ENCODE results near the gene SGK2. TPM values are rescaled to one million over a fixed set of nuclear protein-coding genes. Genes with fewer than 3 reads are reported as not detected.
A peak's percentile ranks its signal among the peaks of the same experiment; 100 is the strongest.

SGK2 gene
- total RNA-seq = under 1 TPM in 2 of 3 donors, not detected in 1; 0.18 to 0.32 TPM

GRCh38 chr20:43558412-43559146, at the start of gene SGK2:
Gene SGK2, plus strand, starts transcription at chr20:43559027. Its CDS starts 7,469 bp downstream, at chr20:43566496.
- H3K27me3 Mint-ChIP-seq (ENCODE audit: low read depth) = no peaks in the 10 kb centered on the region
- DNase-seq (no peak), ATAC-seq (no peak)
- no peaks in the 10 kb centered on the region for H3K4me1 Mint-ChIP-seq (ENCODE audit: low read depth)
- H3K9me3 Mint-ChIP-seq = no peaks in the 10 kb centered on the region
- no peaks in the 10 kb centered on the region for H3K36me3 Mint-ChIP-seq (ENCODE audit: insufficient read depth)
- no peak within 1 kb of the TSS for H3K4me3 Mint-ChIP-seq

- H3K9me3 Mint-ChIP-seq = no peaks in the 10 kb centered on the region
- H3K27me3 Mint-ChIP-seq (ENCODE audit: low read depth) = peaks cover 30% of the 10 kb centered on the region
- peaks cover 15% of the 10 kb centered on the region for H3K4me1 Mint-ChIP-seq (ENCODE audit: low read depth)
- no peaks in the 10 kb centered on the region for H3K36me3 Mint-ChIP-seq (ENCODE audit: insufficient read depth)
- H3K4me3 Mint-ChIP-seq = peak overlapping the region; percentile 3
- DNase-seq (no peak), ATAC-seq (no peak)
These were observed 46.9 kb upstream of the SGK2 start for GRCh38 chr20:43511879-43512278.

GRCh38 chr20:43513372-43513930, 45.4 kb upstream of the SGK2 start:
- no peaks in the 10 kb centered on the region for H3K9me3 Mint-ChIP-seq
- no peaks in the 10 kb centered on the region for H3K36me3 Mint-ChIP-seq (ENCODE audit: insufficient read depth)
- peaks cover 20% of the 10 kb centered on the region for H3K27me3 Mint-ChIP-seq (ENCODE audit: low read depth)
- H3K4me1 Mint-ChIP-seq (ENCODE audit: low read depth) = peaks cover 16% of the 10 kb centered on the region
- no peak for ATAC-seq
- no peak for DNase-seq
- H3K4me3 Mint-ChIP-seq = peak overlapping the region; percentile 90

GRCh38 chr20:43513931-43514647, 44.7 kb upstream of the SGK2 start:
- Mint-ChIP-seq H3K4me3 (peak overlapping the region; percentile 90), H3K9me3 (no peaks in the 10 kb centered on the region), H3K36me3 (ENCODE audit: insufficient read depth) (no peaks in the 10 kb centered on the region), H3K4me1 (ENCODE audit: low read depth) (peaks cover 14% of the 10 kb centered on the region), H3K27me3 (ENCODE audit: low read depth) (peaks cover 13% of the 10 kb centered on the region)
- ATAC-seq (peak; percentile 88 to 90), DNase-seq (peak; percentile 82)

- Mint-ChIP-seq H3K4me3 (peak overlapping the region; percentile 90), H3K4me1 (ENCODE audit: low read depth) (peaks cover 14% of the 10 kb centered on the region), H3K9me3 (no peaks in the 10 kb centered on the region), H3K36me3 (ENCODE audit: insufficient read depth) (no peaks in the 10 kb centered on the region), H3K27me3 (ENCODE audit: low read depth) (peaks cover 8% of the 10 kb centered on the region)
- DNase-seq (peak; percentile 10), ATAC-seq (peak; percentile 29 to 30)
These were observed 44.2 kb upstream of the SGK2 start for GRCh38 chr20:43514648-43514999.

- Mint-ChIP-seq H3K9me3 (no peaks in the 10 kb centered on the region), H3K4me1 (ENCODE audit: low read depth) (peaks cover 14% of the 10 kb centered on the region), H3K4me3 (no peak overlapping the region), H3K36me3 (ENCODE audit: insufficient read depth) (no peaks in the 10 kb centered on the region), H3K27me3 (ENCODE audit: low read depth) (peaks cover 5% of the 10 kb centered on the region)
- ATAC-seq (no peak), DNase-seq (no peak)
These were observed 43.2 kb upstream of the SGK2 start for GRCh38 chr20:43515628-43516027.

GRCh38 chr20:43516251-43516824, 42.5 kb upstream of the SGK2 start:
- DNase-seq = no peak
- Mint-ChIP-seq H3K9me3 (no peaks in the 10 kb centered on the region), H3K4me3 (no peak overlapping the region), H3K36me3 (ENCODE audit: insufficient read depth) (no peaks in the 10 kb centered on the region), H3K4me1 (ENCODE audit: low read depth) (peaks cover 14% of the 10 kb centered on the region), H3K27me3 (ENCODE audit: low read depth) (peaks cover 5% of the 10 kb centered on the region)
- no peak for ATAC-seq

- H3K4me3 Mint-ChIP-seq = no peak overlapping the region
- H3K36me3 Mint-ChIP-seq (ENCODE audit: insufficient read depth) = peaks cover 3% of the 10 kb centered on the region
- no peaks in the 10 kb centered on the region for H3K27me3 Mint-ChIP-seq (ENCODE audit: low read depth)
- peaks cover 9% of the 10 kb centered on the region for H3K4me1 Mint-ChIP-seq (ENCODE audit: low read depth)
- no peaks in the 10 kb centered on the region for H3K9me3 Mint-ChIP-seq
- DNase-seq (no peak), ATAC-seq (no peak)
These were observed 38.7 kb upstream of the SGK2 start for GRCh38 chr20:43520074-43520630.

GRCh38 chr20:43525021-43525420, 33.8 kb upstream of the SGK2 start:
- Mint-ChIP-seq H3K4me3 (no peak overlapping the region), H3K27me3 (ENCODE audit: low read depth) (peaks cover 1% of the 10 kb centered on the region), H3K36me3 (ENCODE audit: insufficient read depth) (peaks cover 9% of the 10 kb centered on the region), H3K9me3 (no peaks in the 10 kb centered on the region), H3K4me1 (ENCODE audit: low read depth) (no peaks in the 10 kb centered on the region)
- ATAC-seq (no peak), DNase-seq (no peak)

GRCh38 chr20:43528258-43528875, 30.5 kb upstream of the SGK2 start:
- no peak for ATAC-seq
- Mint-ChIP-seq H3K27me3 (ENCODE audit: low read depth) (peaks cover 1% of the 10 kb centered on the region), H3K36me3 (ENCODE audit: insufficient read depth) (peaks cover 9% of the 10 kb centered on the region), H3K9me3 (no peaks in the 10 kb centered on the region), H3K4me1 (ENCODE audit: low read depth) (no peaks in the 10 kb centered on the region), H3K4me3 (no peak overlapping the region)
- DNase-seq = no peak

GRCh38 chr20:43529051-43529450, 29.8 kb upstream of the SGK2 start:
- DNase-seq (no peak), ATAC-seq (no peak)
- H3K9me3 Mint-ChIP-seq = no peaks in the 10 kb centered on the region
- peaks cover 1% of the 10 kb centered on the region for H3K27me3 Mint-ChIP-seq (ENCODE audit: low read depth)
- no peaks in the 10 kb centered on the region for H3K4me1 Mint-ChIP-seq (ENCODE audit: low read depth)
- H3K4me3 Mint-ChIP-seq = no peak overlapping the region
- peaks cover 9% of the 10 kb centered on the region for H3K36me3 Mint-ChIP-seq (ENCODE audit: insufficient read depth)

GRCh38 chr20:43529457-43530153, 29.2 kb upstream of the SGK2 start:
- Mint-ChIP-seq H3K4me1 (ENCODE audit: low read depth) (no peaks in the 10 kb centered on the region), H3K36me3 (ENCODE audit: insufficient read depth) (peaks cover 7% of the 10 kb centered on the region), H3K27me3 (ENCODE audit: low read depth) (peaks cover 1% of the 10 kb centered on the region), H3K9me3 (no peaks in the 10 kb centered on the region), H3K4me3 (no peak overlapping the region)
- no peak for DNase-seq
- no peak for ATAC-seq

GRCh38 chr20:43530321-43531090, 28.3 kb upstream of the SGK2 start:
- no peak overlapping the region for H3K4me3 Mint-ChIP-seq
- H3K36me3 Mint-ChIP-seq (ENCODE audit: insufficient read depth) = peaks cover 6% of the 10 kb centered on the region
- no peaks in the 10 kb centered on the region for H3K4me1 Mint-ChIP-seq (ENCODE audit: low read depth)
- H3K9me3 Mint-ChIP-seq = no peaks in the 10 kb centered on the region
- DNase-seq (no peak), ATAC-seq (no peak)
- H3K27me3 Mint-ChIP-seq (ENCODE audit: low read depth) = peaks cover 1% of the 10 kb centered on the region
